ENCODE data around the gene TTC4. TPM values are rescaled to one million over a fixed set of nuclear protein-coding genes. Genes with fewer than 3 reads are reported as not detected.

The TTC4 gene
- total RNA-seq, 1 donor from 2014 or later = 18.8 TPM

DNA sequence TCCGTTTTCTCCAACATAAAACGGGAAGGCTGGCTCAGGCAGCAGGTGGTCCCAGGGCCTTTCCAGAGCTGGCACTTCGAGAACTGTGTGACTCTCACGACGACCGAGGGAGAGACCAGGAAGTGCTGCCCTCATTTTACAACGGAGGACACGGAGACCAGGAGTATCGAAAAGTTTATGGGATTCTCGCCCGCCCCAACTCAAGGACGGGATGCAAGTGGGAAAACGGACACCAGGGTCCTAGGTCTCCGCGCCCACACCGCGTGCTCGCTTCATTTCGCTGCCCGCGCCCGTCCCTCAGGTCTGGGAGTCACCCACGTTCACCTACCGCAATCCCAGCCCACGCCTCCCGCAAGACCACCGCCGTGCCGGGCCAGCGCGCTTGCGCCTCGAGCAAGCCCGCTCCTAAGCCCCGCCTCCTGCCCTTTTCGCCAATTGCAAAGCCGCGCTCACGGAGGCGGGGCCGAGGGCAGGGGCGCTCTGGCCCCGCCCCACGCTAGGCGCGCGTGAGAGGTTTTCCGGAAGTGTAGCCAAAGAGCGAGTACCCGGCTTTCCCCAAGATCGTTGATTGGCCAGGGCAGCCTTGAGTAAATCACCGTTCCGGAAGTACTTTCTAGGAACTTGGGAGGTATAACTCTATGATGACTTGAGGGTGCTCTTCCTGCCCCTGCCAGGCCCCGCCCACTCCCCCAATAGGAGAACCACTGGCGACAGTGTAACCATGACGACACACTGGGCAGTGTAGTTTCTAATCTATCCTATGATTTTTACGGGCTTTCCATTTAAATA is 48.7 kb downstream of the TTC4 start, which contains the start of gene PARS2:
Gene PARS2, minus strand, starts transcription at position 391 of the 789 bp plus-strand sequence. CDS start 5,362 bp downstream, outside the sequence.
- H3K4me1 ChIP-seq (ENCODE audit: insufficient read depth, low read length) = no peaks in the 10 kb centered on the region
- peak within 1 kb of the TSS; percentile 94 for H3K4me2 ChIP-seq (ENCODE audit: low read length)
- Mint-ChIP-seq H3K27me3 (ENCODE audit: low read depth, unreplicated experiment) (no peaks in the 10 kb centered on the region), H3K4me3 (ENCODE audit: unreplicated experiment) (peak within 1 kb of the TSS; percentile 94), H3K36me3 (ENCODE audit: low read depth, unreplicated experiment) (no peaks in the 10 kb centered on the region), H3K27ac (ENCODE audit: unreplicated experiment) (peak within 1 kb of the TSS; percentile 96), H3K4me1 (ENCODE audit: low read depth, unreplicated experiment) (peaks cover 4% of the 10 kb centered on the region), H3K9me3 (ENCODE audit: unreplicated experiment) (no peaks in the 10 kb centered on the region)
- no peaks in the 10 kb centered on the region for H3K36me3 ChIP-seq (ENCODE audit: insufficient read depth, low read length)
- peak within 1 kb of the TSS; percentile 91 for H3K4me3 ChIP-seq (ENCODE audit: insufficient read depth, low read depth, low read length)
- FAIRE-seq = peak; percentile 92
- peak within 1 kb of the TSS; percentile 98 for H3K9ac ChIP-seq (ENCODE audit: low read length)
- peaks cover 18% of the 10 kb centered on the region for H3K79me2 ChIP-seq (ENCODE audit: insufficient read depth, low read length)
- no peaks in the 10 kb centered on the region for H3K9me3 ChIP-seq (ENCODE audit: insufficient read depth, low read depth, low read length)
- H3K27me3 ChIP-seq (ENCODE audit: insufficient read depth, low read length) = peaks cover 3% of the 10 kb centered on the region
- peak; percentile 99 for DNase-seq (ENCODE audit: low read depth)
- H3K27ac ChIP-seq (ENCODE audit: low read depth, low read length) = peak within 1 kb of the TSS; percentile 84
- no peaks in the 10 kb centered on the region for H4K20me1 ChIP-seq (ENCODE audit: insufficient read depth, low read length)
- peak within 1 kb of the TSS; percentile 90 for H2AFZ ChIP-seq (ENCODE audit: low read depth, low read length)
- TF ChIP-seq, protein P1, sequence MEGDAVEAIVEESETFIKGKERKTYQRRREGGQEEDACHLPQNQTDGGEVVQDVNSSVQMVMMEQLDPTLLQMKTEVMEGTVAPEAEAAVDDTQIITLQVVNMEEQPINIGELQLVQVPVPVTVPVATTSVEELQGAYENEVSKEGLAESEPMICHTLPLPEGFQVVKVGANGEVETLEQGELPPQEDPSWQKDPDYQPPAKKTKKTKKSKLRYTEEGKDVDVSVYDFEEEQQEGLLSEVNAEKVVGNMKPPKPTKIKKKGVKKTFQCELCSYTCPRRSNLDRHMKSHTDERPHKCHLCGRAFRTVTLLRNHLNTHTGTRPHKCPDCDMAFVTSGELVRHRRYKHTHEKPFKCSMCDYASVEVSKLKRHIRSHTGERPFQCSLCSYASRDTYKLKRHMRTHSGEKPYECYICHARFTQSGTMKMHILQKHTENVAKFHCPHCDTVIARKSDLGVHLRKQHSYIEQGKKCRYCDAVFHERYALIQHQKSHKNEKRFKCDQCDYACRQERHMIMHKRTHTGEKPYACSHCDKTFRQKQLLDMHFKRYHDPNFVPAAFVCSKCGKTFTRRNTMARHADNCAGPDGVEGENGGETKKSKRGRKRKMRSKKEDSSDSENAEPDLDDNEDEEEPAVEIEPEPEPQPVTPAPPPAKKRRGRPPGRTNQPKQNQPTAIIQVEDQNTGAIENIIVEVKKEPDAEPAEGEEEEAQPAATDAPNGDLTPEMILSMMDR (IDR thresholded peaks at IDR 0.05; ENCODE audit: insufficient read depth, low read depth, low read length) = no peak
- TF ChIP-seq EZH2 (IDR thresholded peaks at IDR 0.05; ENCODE audit: insufficient read depth, low read length) = no peak

DNA sequence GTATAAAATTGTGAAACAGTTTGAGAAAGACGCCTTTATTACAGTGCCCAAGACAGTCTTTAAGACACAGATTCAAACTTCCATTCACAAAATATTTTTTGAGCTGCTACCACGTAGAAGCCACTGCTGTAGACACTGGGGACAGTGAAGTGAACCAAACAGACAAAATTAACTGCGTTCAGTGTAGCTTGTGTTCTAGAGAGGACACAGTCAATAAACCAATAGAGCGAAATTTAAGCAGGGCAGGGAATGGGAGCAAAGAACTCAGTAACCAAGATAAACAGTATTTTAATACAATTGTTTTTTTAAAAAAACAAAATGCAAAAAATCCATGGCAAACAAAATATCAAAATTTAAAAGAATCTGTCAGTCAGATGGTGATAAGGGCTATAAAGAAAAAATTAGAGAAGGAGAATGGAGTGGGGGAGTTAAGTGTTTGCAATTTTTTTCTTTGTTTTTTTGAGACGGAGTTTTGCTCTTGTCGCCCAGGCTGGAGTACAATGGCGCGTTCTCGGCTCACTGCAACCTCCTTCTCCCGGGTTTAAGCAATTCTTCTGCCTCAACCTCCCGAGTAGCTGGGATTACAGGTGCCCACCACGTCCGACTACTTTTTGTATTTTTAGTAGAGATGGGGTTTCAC is 49.4 kb downstream of the TTC4 start:
- no peak for TF ChIP-seq EZH2 (IDR thresholded peaks at IDR 0.05; ENCODE audit: insufficient read depth, low read length)
- TF ChIP-seq, protein P1 (IDR thresholded peaks at IDR 0.05; ENCODE audit: insufficient read depth, low read depth, low read length) = no peak
- H3K36me3 ChIP-seq (ENCODE audit: insufficient read depth, low read length) = no peaks in the 10 kb centered on the region
- H3K4me3 Mint-ChIP-seq (ENCODE audit: unreplicated experiment) = peak overlapping the region; percentile 94
- no peak overlapping the region for H3K27ac ChIP-seq (ENCODE audit: low read depth, low read length)
- peak overlapping the region; percentile 63 for H3K4me3 ChIP-seq (ENCODE audit: insufficient read depth, low read depth, low read length)
- peak overlapping the region; percentile 64 for H3K27ac Mint-ChIP-seq (ENCODE audit: unreplicated experiment)
- no peaks in the 10 kb centered on the region for H3K9me3 Mint-ChIP-seq (ENCODE audit: unreplicated experiment)
- H3K9me3 ChIP-seq (ENCODE audit: insufficient read depth, low read depth, low read length) = no peaks in the 10 kb centered on the region
- peaks cover 3% of the 10 kb centered on the region for H3K27me3 ChIP-seq (ENCODE audit: insufficient read depth, low read length)
- H3K79me2 ChIP-seq (ENCODE audit: insufficient read depth, low read length) = peaks cover 18% of the 10 kb centered on the region
- no peaks in the 10 kb centered on the region for H3K27me3 Mint-ChIP-seq (ENCODE audit: low read depth, unreplicated experiment)
- no peaks in the 10 kb centered on the region for H3K4me1 ChIP-seq (ENCODE audit: insufficient read depth, low read length)
- no peaks in the 10 kb centered on the region for H4K20me1 ChIP-seq (ENCODE audit: insufficient read depth, low read length)
- peak overlapping the region; percentile 70 for H3K9ac ChIP-seq (ENCODE audit: low read length)
- H2AFZ ChIP-seq (ENCODE audit: low read depth, low read length) = peak overlapping the region; percentile 81
- DNase-seq (ENCODE audit: low read depth) (no peak), FAIRE-seq (no peak)
- peaks cover 4% of the 10 kb centered on the region for H3K4me1 Mint-ChIP-seq (ENCODE audit: low read depth, unreplicated experiment)
- H3K36me3 Mint-ChIP-seq (ENCODE audit: low read depth, unreplicated experiment) = no peaks in the 10 kb centered on the region
- peak overlapping the region; percentile 85 for H3K4me2 ChIP-seq (ENCODE audit: low read length)
